OCI-LY7 (cell line): ENCODE measurements around the gene BCL11A. TPM values are rescaled to one million over a fixed set of nuclear protein-coding genes. Genes with fewer than 3 reads are reported as not detected.
A peak's percentile ranks its signal among the peaks of the same experiment; 100 is the strongest.

Experiments used
- BruUV-seq: library from RNA; stranded (reverse); fragments of 400-500 nt; replicated peaks from 2 replicates; lab custom pipeline; 2021; lab: Mats Ljungman, UMichigan
- CTCF ChIA-PET: fragments of 300-600 bp; sonication (Branson Sonifier 250); formaldehyde crosslinking; loops from one replicate; lab custom pipeline; 2022; ENCODE audit warnings: antibody characterized with exemption; ENCODE audit not compliant: unreplicated experiment; lab: Charles Lee
- POLR2A ChIA-PET: fragments of 300-600 bp; sonication (Branson Sonifier 250); formaldehyde crosslinking; loops from one replicate; lab custom pipeline; 2022; ENCODE audit warnings: antibody characterized with exemption; lab: Charles Lee
- DNase-seq: peaks from one replicate; pipeline ENCODE4 v3.0.0-alpha.2; 2015; ENCODE audit warnings: low spot score
- H2AFZ ChIP-seq: fragments of 200-600 bp; sonication (generic), shearing (Covaris generic); 2 replicates; pipeline ENCODE4 v1.6.1; 2014; ENCODE audit warnings: mild to moderate bottlenecking, antibody characterized with exemption, low read length, moderate library complexity
- H3K27ac ChIP-seq: fragments of 200-600 bp; sonication (generic); 2 replicates; pipeline ENCODE4 v1.5.1; 2014; ENCODE audit warnings: mixed run types, low read depth, mild to moderate bottlenecking, moderate library complexity, low read length, inconsistent platforms; ENCODE audit not compliant: poor library complexity, severe bottlenecking
- H3K36me3 ChIP-seq: fragments of 200-600 bp; sonication (generic); 2 replicates; pipeline ENCODE4 v1.6.1; 2014; ENCODE audit warnings: mild to moderate bottlenecking, antibody characterized with exemption, low read length, moderate library complexity, mixed read lengths; ENCODE audit not compliant: insufficient read depth
- H3K4me1 ChIP-seq: fragments of 200-600 bp; sonication (generic); 2 replicates; pipeline ENCODE4 v1.5.1; 2014; ENCODE audit warnings: mild to moderate bottlenecking, low read length; ENCODE audit not compliant: insufficient read depth, poor library complexity, severe bottlenecking
- H3K4me2 ChIP-seq: fragments of 200-600 bp; sonication (generic); 2 replicates; pipeline ENCODE4 v1.6.1; 2014; ENCODE audit warnings: mild to moderate bottlenecking, low read length
- H3K4me3 ChIP-seq: fragments of 200-600 bp; sonication (generic); 2 replicates; pipeline ENCODE4 v1.5.1; 2014; ENCODE audit warnings: mild to moderate bottlenecking, low read depth, low read length; ENCODE audit not compliant: poor library complexity, severe bottlenecking
- H3K79me2 ChIP-seq: fragments of 200-600 bp; sonication (generic); 2 replicates; pipeline ENCODE4 v1.6.1; 2016; ENCODE audit warnings: low read depth, mild to moderate bottlenecking, low read length, moderate library complexity, mixed read lengths; ENCODE audit not compliant: insufficient read depth
- H3K9me2 ChIP-seq: fragments of 200-600 bp; sonication (generic); 2 replicates; pipeline ENCODE4 v1.6.1; 2016; ENCODE audit warnings: mild to moderate bottlenecking, low read length, mixed read lengths; ENCODE audit not compliant: insufficient read depth
- H3K9me3 ChIP-seq: fragments of 200-600 bp; sonication (generic); 2 replicates; pipeline ENCODE4 v1.6.1; 2014; ENCODE audit warnings: mild to moderate bottlenecking, mixed run types, low read length, mixed read lengths
- H4K20me1 ChIP-seq: fragments of 200-600 bp; sonication (generic); 2 replicates; pipeline ENCODE4 v1.6.1; 2014; ENCODE audit warnings: mild to moderate bottlenecking, antibody characterized with exemption, low read length, moderate library complexity, mixed read lengths; ENCODE audit not compliant: insufficient read depth
- CTCF ChIP-seq: fragments of 200-600 bp; sonication (generic); conservative IDR thresholded peaks from 2 replicates; pipeline ENCODE4 v1.5.1; 2014; ENCODE audit warnings: mild to moderate bottlenecking, antibody characterized with exemption, low read length, moderate library complexity, mixed read lengths
- EZH2phosphoT487 ChIP-seq: fragments of 200-600 bp; sonication (generic); IDR thresholded peaks from 2 replicates; pipeline ENCODE4 v1.6.1; 2018; ENCODE audit warnings: low read depth, borderline replicate concordance, mild to moderate bottlenecking, mixed run types, antibody characterized with exemption, low read length, moderate library complexity, mixed read lengths
- intact Hi-C: fragments of 100-400 bp; cut with micrococcal nuclease; formaldehyde crosslinking; loops from one replicate; pipeline ENCODE4 v1.10.0; 2022; ENCODE audit not compliant: unreplicated experiment
- total RNA-seq, 2 experiments: library from RNA; depleted of rRNA in 1 of 2; stranded (reverse); fragments of >200 nt in 1 of 2; shearing (Covaris generic) in 1 of 2; gene quantifications; 2 replicates each; pipeline ENCODE4 v1.2.3, GENCODE V29; 2014 to 2022

BCL11A gene
- total RNA-seq, 2 experiments from 2014 or later, result 64.3 to 167 TPM

- TF ChIP-seq CTCF, result no peak
- Histone ChIP-seq H3K9me2 (no peaks in the 10 kb centered on the region), H3K27ac (no peak overlapping the region), H3K4me1 (peaks cover 62% of the 10 kb centered on the region), H3K4me2 (no peak overlapping the region), H3K4me3 (no peak overlapping the region), H3K79me2 (peaks cover 96% of the 10 kb centered on the region), H3K9me3 (no peaks in the 10 kb centered on the region), H4K20me1 (peaks cover 37% of the 10 kb centered on the region; the same call in 1 of the 2 replicates), H2AFZ (no peak overlapping the region), H3K36me3 (peaks cover 95% of the 10 kb centered on the region)
- intact Hi-C loops, result no loop called here
- ChIA-PET POLR2A (interaction anchor here (0.5 to 1.3 kb wide), 4 partner anchors 15 to 112 kb away, joined by 3 to 4 read pairs (median 3); no protein-coding TSS in a partner anchor), CTCF (interaction anchor here (1.2 kb wide), 1 partner anchor 193 kb away, joined by 3 read pairs; no protein-coding TSS in a partner anchor)
- no TSS peak for BruUV-seq
- DNase-seq, result no peak
These were observed 44.4 kb downstream of the BCL11A start for GRCh38 chr2:60509066-60509465.

GRCh38 chr2:60508339-60508917 is 45.0 kb downstream of the BCL11A start:
- Histone ChIP-seq H3K4me3 (no peak overlapping the region), H3K36me3 (peaks cover 94% of the 10 kb centered on the region), H4K20me1 (peaks cover 37% of the 10 kb centered on the region; the same call in 1 of the 2 replicates), H3K27ac (peak overlapping the region; percentile 41), H3K9me3 (no peaks in the 10 kb centered on the region), H2AFZ (no peak overlapping the region), H3K4me2 (no peak overlapping the region), H3K79me2 (peaks cover 96% of the 10 kb centered on the region), H3K9me2 (no peaks in the 10 kb centered on the region), H3K4me1 (peaks cover 55% of the 10 kb centered on the region)
- BruUV-seq, result no TSS peak
- TF ChIP-seq CTCF (no peak), EZH2phosphoT487 (no peak)
- CTCF ChIA-PET, result interaction anchor here (1.1 to 1.2 kb wide), 2 partner anchors 35 to 192 kb away, joined by 3 read pairs; no protein-coding TSS in a partner anchor
- DNase-seq, result no peak
- intact Hi-C loops, result no loop called here
- POLR2A ChIA-PET, result interaction anchor here (1.0 to 1.6 kb wide), 6 partner anchors 9 to 191 kb away, joined by 3 to 8 read pairs (median 3); no protein-coding TSS in a partner anchor
